Peyer's patch (tissue), 4 donors: ENCODE data around the gene PAQR6. TPM values are rescaled to one million over a fixed set of nuclear protein-coding genes. Genes with fewer than 3 reads are reported as not detected.

Experiments
- DNase-seq, 3 donors: peaks; one replicate each; pipeline ENCODE4 v3.0.0-alpha.2; 2017 to 2019
- H3K27ac ChIP-seq, 4 donors: fragments of 200-600 bp; sonication (generic); one replicate each; pipeline ENCODE4 v1.5.1; 2016 to 2019
- H3K27me3 ChIP-seq, 2 donors: fragments of 200-600 bp; sonication (generic); one replicate each; pipeline ENCODE4 v1.5.1; 2019
- H3K36me3 ChIP-seq, 3 donors: fragments of 200-600 bp; sonication (generic); one replicate each; pipeline ENCODE4 v1.5.1; 2016 to 2019
- H3K4me1 ChIP-seq, 4 donors: fragments of 200-600 bp; sonication (generic); one replicate each; pipeline ENCODE4 v1.5.1; 2016 to 2019
- H3K4me3 ChIP-seq, 4 donors: fragments of 200-600 bp; sonication (generic); 1 replicate in 3 of 4; 2 replicates in 1 of 4; pipeline ENCODE4 v1.5.1; 2016 to 2019; ENCODE audit warnings: mild to moderate bottlenecking in 1 of 4
- H3K9me3 ChIP-seq, 4 donors: fragments of 200-600 bp; sonication (generic); one replicate each; pipeline ENCODE4 v1.5.1; 2016 to 2019; ENCODE audit warnings: mild to moderate bottlenecking in 1 of 4
- POLR2A ChIP-seq, 2 donors: fragments of 450-650 bp; IDR thresholded peaks; one replicate each; pipeline ENCODE4 v1.5.1; 2017; ENCODE audit warnings: antibody characterized with exemption in 2 of 2, mild to moderate bottlenecking in 2 of 2, moderate library complexity in 2 of 2
- total RNA-seq, 4 donors: library from RNA; depleted of rRNA; stranded (reverse); fragments of >200 nt; gene quantifications; one replicate each; pipeline ENCODE4 v1.1.0, GENCODE V29; 2016
- TF ChIP-seq, protein P1 (sequence below), 6 experiments: fragments of 450-650 bp in 4 of 6; fragments of 200-600 bp in 2 of 6; sonication (generic) in 1 of 6; IDR thresholded peaks; one replicate each; pipeline ENCODE4 v1.5.1; 2017 to 2019; ENCODE audit warnings: antibody characterized with exemption in 6 of 6, mild to moderate bottlenecking in 3 of 6, moderate library complexity in 1 of 6

The PAQR6 gene
- total RNA-seq, 4 donors from 2014 or later = 0.70 to 7.4 (median 4.1) TPM

DNA sequence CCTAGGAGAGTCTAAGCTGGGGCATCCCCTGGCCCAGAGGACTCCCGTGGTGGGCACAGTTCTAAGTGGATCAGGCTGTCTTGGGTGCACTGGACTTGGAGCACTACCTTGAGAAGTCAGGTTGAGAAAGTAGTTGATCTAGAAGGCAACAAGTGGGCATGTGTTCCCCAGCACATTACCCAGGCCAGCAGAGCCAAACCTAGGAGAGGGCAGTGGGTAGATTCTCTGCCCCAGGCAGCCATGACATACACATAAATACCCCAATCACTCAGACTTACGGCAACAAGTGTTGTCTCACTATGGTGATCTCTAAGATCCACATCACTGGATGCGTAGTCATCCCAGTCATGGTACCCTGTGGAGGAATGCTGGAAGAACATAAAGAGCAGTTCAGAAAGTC lies 36.6 kb downstream of the PAQR6 start:
- DNase-seq = no peak
- Histone ChIP-seq H3K9me3 (no peaks in the 10 kb centered on the region), H3K27ac (no peak overlapping the region), H3K36me3 (peaks cover 0 to 44% (median 0%) of the 10 kb centered on the region in 3 donors), H3K4me3 (no peak overlapping the region), H3K4me1 (peaks cover 0 to 10% (median 5%) of the 10 kb centered on the region in 4 donors), H3K27me3 (no peaks in the 10 kb centered on the region)
- no peak for TF ChIP-seq POLR2A (IDR thresholded peaks at IDR 0.05)
- TF ChIP-seq, protein P1, sequence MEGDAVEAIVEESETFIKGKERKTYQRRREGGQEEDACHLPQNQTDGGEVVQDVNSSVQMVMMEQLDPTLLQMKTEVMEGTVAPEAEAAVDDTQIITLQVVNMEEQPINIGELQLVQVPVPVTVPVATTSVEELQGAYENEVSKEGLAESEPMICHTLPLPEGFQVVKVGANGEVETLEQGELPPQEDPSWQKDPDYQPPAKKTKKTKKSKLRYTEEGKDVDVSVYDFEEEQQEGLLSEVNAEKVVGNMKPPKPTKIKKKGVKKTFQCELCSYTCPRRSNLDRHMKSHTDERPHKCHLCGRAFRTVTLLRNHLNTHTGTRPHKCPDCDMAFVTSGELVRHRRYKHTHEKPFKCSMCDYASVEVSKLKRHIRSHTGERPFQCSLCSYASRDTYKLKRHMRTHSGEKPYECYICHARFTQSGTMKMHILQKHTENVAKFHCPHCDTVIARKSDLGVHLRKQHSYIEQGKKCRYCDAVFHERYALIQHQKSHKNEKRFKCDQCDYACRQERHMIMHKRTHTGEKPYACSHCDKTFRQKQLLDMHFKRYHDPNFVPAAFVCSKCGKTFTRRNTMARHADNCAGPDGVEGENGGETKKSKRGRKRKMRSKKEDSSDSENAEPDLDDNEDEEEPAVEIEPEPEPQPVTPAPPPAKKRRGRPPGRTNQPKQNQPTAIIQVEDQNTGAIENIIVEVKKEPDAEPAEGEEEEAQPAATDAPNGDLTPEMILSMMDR (IDR thresholded peaks at IDR 0.05) = no peak

- Histone ChIP-seq H3K36me3 (peaks cover 0 to 58% (median 0%) of the 10 kb centered on the region in 3 donors), H3K27ac (no peak overlapping the region), H3K4me1 (peaks cover 0 to 12% (median 0%) of the 10 kb centered on the region in 4 donors), H3K27me3 (no peaks in the 10 kb centered on the region), H3K9me3 (no peaks in the 10 kb centered on the region), H3K4me3 (no peak overlapping the region)
- TF ChIP-seq, protein P1 (IDR thresholded peaks at IDR 0.05) = no peak
- TF ChIP-seq POLR2A (IDR thresholded peaks at IDR 0.05) = no peak
- no peak for DNase-seq
These were observed 43.2 kb downstream of the PAQR6 start for GRCh38 chr1:156204686-156205085.

- no peak for DNase-seq
- Histone ChIP-seq H3K27ac (no peak overlapping the region), H3K4me3 (no peak overlapping the region), H3K9me3 (no peaks in the 10 kb centered on the region), H3K27me3 (no peaks in the 10 kb centered on the region), H3K36me3 (peaks cover 0 to 49% (median 0%) of the 10 kb centered on the region in 3 donors), H3K4me1 (peaks cover 0 to 25% (median 2%) of the 10 kb centered on the region in 4 donors)
- TF ChIP-seq POLR2A (IDR thresholded peaks at IDR 0.05) = no peak
- TF ChIP-seq, protein P1 (IDR thresholded peaks at IDR 0.05) = no peak
These were observed 44.5 kb downstream of the PAQR6 start for GRCh38 chr1:156203331-156203730.

DNA sequence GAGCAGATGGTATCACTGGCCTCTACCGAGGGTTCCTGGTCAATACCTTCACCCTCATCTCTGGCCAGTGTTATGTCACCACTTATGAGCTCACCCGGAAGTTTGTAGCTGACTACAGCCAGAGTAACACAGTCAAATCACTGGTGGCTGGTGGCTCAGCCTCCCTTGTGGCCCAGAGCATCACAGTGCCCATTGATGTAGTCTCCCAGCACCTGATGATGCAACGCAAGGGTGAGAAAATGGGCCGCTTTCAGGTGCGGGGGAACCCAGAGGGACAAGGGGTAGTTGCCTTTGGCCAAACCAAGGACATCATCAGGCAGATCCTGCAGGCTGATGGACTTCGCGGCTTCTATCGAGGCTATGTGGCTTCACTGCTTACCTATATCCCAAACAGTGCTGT lies 47.8 kb downstream of the PAQR6 start:
- peaks cover 0 to 45% (median 3%) of the 10 kb centered on the region in 4 donors for H3K4me1 ChIP-seq
- no peak for DNase-seq
- no peak overlapping the region for H3K4me3 ChIP-seq
- no peak overlapping the region for H3K27ac ChIP-seq
- TF ChIP-seq, protein P1 (IDR thresholded peaks at IDR 0.05) = no peak
- TF ChIP-seq POLR2A (IDR thresholded peaks at IDR 0.05) = no peak
- no peaks in the 10 kb centered on the region for H3K9me3 ChIP-seq
- no peaks in the 10 kb centered on the region for H3K27me3 ChIP-seq
- H3K36me3 ChIP-seq = peaks cover 0 to 18% (median 0%) of the 10 kb centered on the region in 3 donors

DNA sequence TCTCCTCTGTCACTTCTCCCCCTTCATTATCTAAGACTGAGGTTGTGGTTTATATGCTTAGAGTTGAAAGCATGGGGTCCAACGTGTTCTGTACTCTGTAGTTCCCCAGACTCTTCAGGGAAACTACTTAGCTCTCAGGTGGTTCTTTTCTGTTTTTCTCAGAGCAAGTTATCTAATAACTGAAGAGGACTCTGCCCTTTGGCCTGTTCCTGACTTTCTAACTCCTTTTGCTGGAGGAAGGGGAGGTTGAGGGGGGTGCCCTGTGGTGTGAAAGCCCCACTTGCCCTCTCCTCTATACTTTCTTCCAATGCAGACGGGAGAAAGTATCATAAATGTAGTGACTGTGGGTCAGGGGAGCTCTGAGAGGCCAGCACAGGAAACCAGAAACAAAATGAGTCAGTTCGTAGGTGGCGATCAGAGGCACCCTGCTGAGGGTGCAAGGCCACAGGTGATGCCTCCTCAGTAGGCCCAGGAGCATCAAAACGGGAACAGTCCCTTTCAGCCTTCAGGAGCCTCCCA lies 49.0 kb downstream of the PAQR6 start:
- H3K4me1 ChIP-seq = peaks cover 0 to 52% (median 6%) of the 10 kb centered on the region in 4 donors

More for the DNA sequence above, 49.0 kb downstream of the PAQR6 start:
- TF ChIP-seq, protein P1 (IDR thresholded peaks at IDR 0.05) = no peak
- no peak for TF ChIP-seq POLR2A (IDR thresholded peaks at IDR 0.05)
- Histone ChIP-seq H3K4me3 (no peak overlapping the region), H3K9me3 (no peaks in the 10 kb centered on the region), H3K27ac (peak overlapping the region in 2 of 4 donors; percentile 2 to 56), H3K36me3 (peaks cover 0 to 13% (median 0%) of the 10 kb centered on the region in 3 donors), H3K27me3 (no peaks in the 10 kb centered on the region)
- no peak for DNase-seq
